HG03442 (cell line): ENCODE measurements around the gene TBL1XR1.
"Not testable (repeated sequence)": the region's sequence is repeated elsewhere in the genome, so short reads cannot be mapped to it uniquely, and the experiment has no call there.

Source experiments
- ATAC-seq: cut with Tn5 transposase; IDR thresholded peaks from one replicate; pipeline ENCODE4 v1.9.1; 2021; ENCODE audit warnings: mild to moderate bottlenecking, moderate library complexity; ENCODE audit not compliant: unreplicated experiment

TBL1XR1 gene

GRCh38 chr3:177208781-177209180, 11.5 kb upstream of the TBL1XR1 start:
- ATAC-seq: no peak

GRCh38 chr3:177208223-177208622, 10.9 kb upstream of the TBL1XR1 start:
- no peak for ATAC-seq

GRCh38 chr3:177206936-177207335, 9.7 kb upstream of the TBL1XR1 start:
- ATAC-seq: no peak

GRCh38 chr3:177203689-177204395, 6.6 kb upstream of the TBL1XR1 start:
- no peak for ATAC-seq

- ATAC-seq: not testable (repeated sequence)
These were observed 5.7 kb upstream of the TBL1XR1 start for GRCh38 chr3:177203016-177203415.

- ATAC-seq: peak; percentile 78
These were observed 4.6 kb upstream of the TBL1XR1 start for GRCh38 chr3:177201700-177202397.

GRCh38 chr3:177199206-177199760, 2.0 kb upstream of the TBL1XR1 start:
- no peak for ATAC-seq

GRCh38 chr3:177197727-177198460, 612 bp upstream of the TBL1XR1 start:
- ATAC-seq: peak; percentile 19

- no peak for ATAC-seq
These were observed 734 bp downstream of the TBL1XR1 start for GRCh38 chr3:177196456-177197040.

- ATAC-seq: no peak
These were observed 1.2 kb downstream of the TBL1XR1 start for GRCh38 chr3:177196008-177196455.

GRCh38 chr3:177195242-177195991, 1.9 kb downstream of the TBL1XR1 start:
- ATAC-seq: no peak

GRCh38 chr3:177194299-177194698, 3.0 kb downstream of the TBL1XR1 start:
- no peak for ATAC-seq

GRCh38 chr3:177193688-177194268, 3.5 kb downstream of the TBL1XR1 start:
- no peak for ATAC-seq

- not testable (repeated sequence) for ATAC-seq
These were observed 4.0 kb downstream of the TBL1XR1 start for GRCh38 chr3:177193275-177193674.

GRCh38 chr3:177190756-177191681, 6.3 kb downstream of the TBL1XR1 start:
- ATAC-seq: peak; percentile 46

GRCh38 chr3:177190184-177190583, 7.1 kb downstream of the TBL1XR1 start:
- not testable (repeated sequence) for ATAC-seq

GRCh38 chr3:177188325-177188724, 9.0 kb downstream of the TBL1XR1 start:
- ATAC-seq: not testable (repeated sequence)

- no peak for ATAC-seq
These were observed 11.0 kb downstream of the TBL1XR1 start for GRCh38 chr3:177186306-177186705.
